Muscle of back (tissue), 11 donors: ENCODE results near the gene EXPH5. TPM values are rescaled to one million over a fixed set of nuclear protein-coding genes. Genes with fewer than 3 reads are reported as not detected.

Experiments used
- DNase-seq, 3 donors: peaks; one replicate each; pipeline versions ENCODE4 v3.0.0 to v3.0.0-alpha.2; 2013
- polyA plus RNA-seq, 10 donors: library from polyadenylated mRNA; unstranded; fragments of 120-200 nt; gene quantifications; one replicate each; pipeline ENCODE4 v1.2.1, GENCODE V29; 2013; ENCODE audit not compliant: insufficient read length in 10 of 10

The EXPH5 gene
- polyA plus RNA-seq, 10 donors = 0.28 to 2.6 (median 0.45) TPM

GRCh38 chr11:108522318-108522717 is 71.2 kb downstream of the EXPH5 start:
- DNase-seq = no peak

GRCh38 chr11:108518581-108518980 is 75.0 kb downstream of the EXPH5 start:
- DNase-seq = no peak

DNA sequence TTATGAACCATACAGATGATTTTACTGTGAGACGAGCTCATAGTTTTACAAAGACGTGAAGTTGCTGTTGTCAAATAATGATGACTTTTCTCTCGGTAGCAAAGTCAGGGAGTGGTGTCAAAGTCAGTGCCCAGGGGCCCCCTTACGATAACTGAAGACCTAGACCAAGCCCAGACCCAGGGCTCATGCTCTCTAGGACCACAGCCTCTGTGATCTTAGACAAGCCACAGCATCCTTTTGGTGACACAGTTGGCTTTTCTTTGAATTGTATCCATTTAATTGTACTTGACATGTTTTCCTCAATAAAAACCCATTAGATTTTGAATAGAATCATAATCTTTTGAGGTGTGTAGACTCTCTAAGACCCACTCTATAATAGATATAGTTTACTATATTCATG is 77.4 kb downstream of the EXPH5 start:
- DNase-seq = no peak

- DNase-seq = peak in 1 of 3 donors; percentile 17
Observed at GRCh38 chr11:108512708-108513107, 80.9 kb downstream of the EXPH5 start.

DNA sequence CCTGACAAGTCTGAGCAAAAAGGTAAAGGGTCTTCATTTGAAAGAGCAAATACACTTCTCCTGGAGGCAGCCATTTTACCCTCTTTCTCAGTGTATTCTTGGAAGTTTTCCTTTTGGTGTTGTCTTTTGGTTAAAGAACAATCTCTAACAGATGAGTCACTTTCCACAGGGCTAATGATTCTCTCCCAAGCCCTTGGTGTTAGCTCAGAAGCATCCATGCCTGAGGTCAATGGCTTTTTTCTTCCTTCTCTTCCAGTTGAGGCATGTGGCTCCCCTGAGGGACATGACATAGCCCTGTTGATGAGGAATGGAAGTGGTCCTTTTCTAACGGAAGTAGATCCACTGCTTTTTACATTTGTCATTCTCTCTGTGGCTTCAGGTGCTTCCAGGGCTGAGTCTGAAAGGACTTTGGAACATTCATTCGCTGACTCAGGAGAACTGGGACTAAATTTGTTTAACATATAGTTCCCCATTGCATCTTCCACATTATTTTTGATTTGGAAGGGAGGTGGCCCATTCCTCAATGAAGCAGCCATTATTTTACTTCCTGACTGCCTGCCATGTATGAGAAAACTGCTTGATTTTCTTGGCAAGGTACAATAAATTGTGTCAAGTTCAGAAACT is 81.6 kb downstream of the EXPH5 start:
- DNase-seq = peak in 1 of 3 donors; percentile 53

DNA sequence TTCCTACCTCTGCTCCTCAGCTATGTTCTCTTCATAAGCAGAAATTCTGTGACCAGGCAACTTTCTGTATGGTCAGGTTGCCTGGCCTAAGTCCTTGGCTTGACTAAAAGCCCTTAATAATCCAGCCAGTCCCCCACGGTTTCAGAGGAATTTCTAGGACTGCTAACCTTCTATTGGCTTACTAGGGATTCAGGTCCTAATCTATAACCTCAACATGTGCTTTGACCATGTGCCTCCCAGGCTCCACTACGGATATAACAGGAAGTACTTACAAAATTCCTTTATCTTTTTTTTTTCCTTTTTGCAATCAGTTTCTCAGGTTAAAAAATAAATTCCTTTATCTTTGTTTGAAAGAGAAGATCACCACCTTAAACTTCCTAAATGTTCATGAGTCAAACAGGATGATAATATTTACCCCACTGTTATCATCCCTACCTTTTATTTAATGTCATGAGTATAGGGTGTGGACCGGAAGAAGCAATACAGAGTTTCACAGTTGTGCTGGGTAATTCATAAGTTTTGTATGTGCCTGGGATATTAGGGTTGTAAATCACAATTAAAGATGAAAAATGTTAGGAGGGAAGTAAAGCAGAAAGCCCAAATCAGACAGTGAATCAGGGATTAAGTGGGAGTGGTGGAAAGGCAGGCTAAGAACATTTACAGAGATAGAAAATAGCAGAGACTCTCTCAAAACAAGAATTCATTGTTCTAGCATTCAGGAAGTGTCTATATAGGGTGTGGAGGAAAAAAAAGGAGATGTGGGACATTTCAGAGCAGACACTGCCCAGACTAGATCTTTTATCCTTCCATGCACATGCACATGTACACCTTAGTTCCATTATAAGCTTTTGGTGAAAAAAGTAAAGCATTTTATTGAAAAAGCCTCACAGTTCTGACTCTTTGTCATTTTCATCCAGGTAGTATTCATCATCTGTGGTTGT is 84.6 kb downstream of the EXPH5 start:
- DNase-seq = no peak

DNA sequence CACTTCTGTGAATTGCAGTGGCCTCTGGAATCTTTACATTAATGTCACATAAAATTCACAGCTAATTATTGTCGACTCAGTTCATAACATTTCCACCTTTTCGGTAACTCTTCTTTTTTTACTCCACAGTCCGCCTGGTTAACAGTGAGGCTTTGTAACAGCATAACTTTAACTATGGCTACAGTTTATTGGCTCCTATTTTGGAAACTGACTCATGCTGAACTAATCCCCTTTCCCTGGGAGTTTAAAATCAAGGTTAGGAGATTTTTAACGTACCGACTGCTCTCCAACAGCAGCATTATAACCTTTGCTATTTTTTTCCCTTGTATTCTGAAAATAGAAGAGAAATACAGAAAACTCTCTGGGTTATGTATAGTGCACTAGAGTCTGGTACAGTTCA is 92.2 kb downstream of the EXPH5 start:
- DNase-seq = peak in 1 of 3 donors; percentile 15

GRCh38 chr11:108500721-108501120 is 92.8 kb downstream of the EXPH5 start:
- DNase-seq = no peak

- no peak for DNase-seq
Observed at GRCh38 chr11:108500169-108500568, 93.4 kb downstream of the EXPH5 start.

DNA sequence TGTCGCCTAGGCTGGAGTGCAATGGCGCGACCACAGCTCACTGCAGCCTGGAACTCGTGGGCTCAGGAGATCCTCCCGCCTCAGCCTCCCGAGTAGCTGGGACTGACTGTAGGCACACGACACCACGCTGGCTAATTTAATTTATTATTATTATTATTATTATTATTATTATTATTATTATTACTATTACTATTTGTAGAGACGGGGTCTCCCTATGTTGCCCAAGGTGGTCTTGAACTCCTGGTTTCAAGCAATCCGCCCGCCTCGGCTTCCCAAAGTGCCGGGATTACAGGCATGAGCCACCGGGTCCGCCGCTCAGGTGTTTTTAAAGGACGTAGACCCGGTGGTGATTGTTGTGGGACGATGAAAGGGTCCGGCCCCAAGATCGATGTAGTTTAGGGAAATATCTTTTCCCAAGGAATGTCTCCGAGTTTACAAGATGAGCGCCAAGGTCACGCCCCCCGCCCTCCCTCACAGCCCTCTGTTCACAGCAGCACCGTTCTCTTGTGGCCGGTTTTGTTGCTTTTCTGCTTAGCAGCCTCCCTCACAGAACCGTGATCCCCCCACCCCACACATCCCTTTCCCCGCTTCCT is 94.7 kb downstream of the EXPH5 start:
- DNase-seq = peak in 1 of 3 donors; percentile 32

DNA sequence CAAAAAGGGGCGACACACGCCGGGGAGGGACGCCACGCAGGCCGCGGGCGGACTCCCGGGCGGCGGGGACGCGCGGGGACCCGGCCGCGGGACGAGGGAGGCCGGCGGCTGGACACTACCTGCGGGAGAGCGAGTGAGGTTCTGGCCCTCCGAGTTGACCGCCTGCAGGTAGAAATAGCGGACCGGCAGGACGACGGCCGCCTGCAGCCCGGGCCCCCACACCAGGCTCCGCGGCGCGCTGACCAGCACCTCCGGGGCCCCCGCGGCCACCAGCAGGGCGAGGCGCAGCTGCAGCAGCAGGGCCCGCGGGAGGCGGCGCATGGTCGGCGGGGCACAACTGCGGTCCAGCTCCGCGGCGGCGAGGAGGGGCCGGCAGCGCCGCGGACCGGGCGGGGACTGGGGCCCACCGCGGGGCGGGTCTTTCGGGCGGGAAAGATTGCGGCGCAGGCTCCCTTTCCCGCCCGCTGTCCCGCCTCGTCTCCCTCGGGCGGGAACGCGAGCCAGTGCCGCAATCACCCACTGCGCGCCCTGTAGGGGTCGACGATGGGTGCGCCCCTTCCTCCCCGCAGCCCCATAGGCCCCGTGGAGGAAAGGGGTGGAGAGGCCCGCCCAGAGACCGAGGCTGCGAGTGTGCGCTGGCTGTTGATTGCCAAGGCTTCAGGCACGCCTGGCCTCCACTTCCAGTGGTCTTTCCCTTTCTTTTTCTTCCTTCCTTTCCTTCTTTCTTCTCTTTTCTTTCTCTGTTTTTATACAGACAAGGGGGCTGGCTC is 95.3 kb downstream of the EXPH5 start, which contains the start of gene POGLUT3:
Gene POGLUT3 (minus strand): TSS at position 339 of the 770 bp plus-strand sequence. CDS start 18 bp downstream, at position 321.
- peak; percentile 57 to 91 (median 82) for DNase-seq

DNA sequence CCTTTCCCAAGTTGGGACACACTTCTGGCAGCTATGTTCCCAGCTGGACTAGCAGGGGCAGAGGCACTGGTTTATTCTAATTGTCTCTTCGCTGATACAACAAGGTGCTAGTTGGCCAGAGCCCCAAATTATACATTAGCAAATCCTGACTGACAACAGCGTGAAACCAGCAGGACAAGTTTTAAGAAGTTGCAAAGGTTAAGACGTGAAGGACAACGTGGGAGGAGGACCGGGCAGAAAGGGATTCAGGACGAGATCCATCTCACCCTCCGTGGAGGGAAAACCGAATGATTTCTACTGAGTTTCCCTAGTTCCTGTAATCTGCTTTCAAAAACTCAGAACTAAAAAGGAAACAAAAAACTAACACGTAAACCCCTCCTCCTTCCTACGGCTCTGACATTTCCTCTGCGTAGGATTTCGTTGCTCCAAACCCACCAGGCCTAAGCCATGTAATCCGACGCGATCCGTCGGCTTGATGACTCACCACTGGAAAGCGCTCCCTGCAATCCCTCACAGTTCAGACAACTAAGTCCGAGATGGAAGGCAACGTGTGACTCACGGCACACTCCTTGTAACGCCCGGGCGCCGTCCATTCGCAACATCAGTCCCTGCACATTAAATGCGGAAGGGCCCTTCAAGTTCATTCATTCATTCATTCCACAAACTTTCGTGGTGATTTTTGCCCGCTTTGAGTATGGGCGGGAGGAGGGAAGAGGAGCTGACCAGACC is 96.1 kb downstream of the EXPH5 start:
- DNase-seq = peak; percentile 95 to 98 (median 97)

GRCh38 chr11:108496643-108497256 is 96.8 kb downstream of the EXPH5 start:
- DNase-seq = peak in 2 of 3 donors; percentile 5 to 50

GRCh38 chr11:108495326-108495725 is 98.2 kb downstream of the EXPH5 start:
- DNase-seq = no peak

- DNase-seq = peak in 1 of 3 donors; percentile 3
Observed at GRCh38 chr11:108494182-108494581, 99.4 kb downstream of the EXPH5 start.

DNA sequence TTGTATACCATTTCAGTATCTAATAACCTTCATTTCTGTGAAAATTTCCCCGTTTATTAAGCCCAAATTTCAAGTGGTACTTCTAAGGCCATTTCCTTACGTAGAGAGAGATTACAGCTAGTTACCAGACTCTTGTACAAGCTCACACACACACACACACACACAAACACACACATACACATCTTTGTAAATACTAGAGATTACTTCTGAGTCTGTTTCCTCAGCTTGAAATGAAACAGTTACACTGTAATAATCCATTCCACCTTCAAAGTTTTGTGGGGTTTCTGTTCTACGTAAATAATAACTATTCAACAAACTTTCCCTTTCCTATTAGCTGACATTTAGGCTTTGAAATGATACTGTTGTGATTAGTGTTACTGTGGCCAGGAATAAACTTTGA is 101.6 kb downstream of the EXPH5 start:
- DNase-seq = no peak

GRCh38 chr11:108486828-108487227 is 106.7 kb downstream of the EXPH5 start:
- no peak for DNase-seq

DNA sequence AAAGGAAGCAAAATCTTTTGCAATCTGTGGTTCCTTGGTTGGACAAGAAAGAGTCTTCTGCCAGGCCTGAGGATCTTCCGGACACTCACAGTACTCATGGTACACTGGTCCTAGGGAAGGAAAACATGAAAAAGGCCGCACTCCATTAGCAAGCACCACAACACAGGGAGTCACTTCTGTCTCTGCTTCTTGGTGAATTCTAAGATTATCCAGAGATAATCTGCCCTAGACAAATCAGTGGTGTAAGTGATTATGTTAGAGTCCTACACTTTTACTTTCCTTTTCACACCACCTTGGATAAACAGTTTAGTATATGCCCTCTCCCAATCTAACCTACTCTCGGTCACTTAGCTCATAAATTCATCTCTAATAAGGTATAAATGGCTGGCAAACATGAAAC is 107.2 kb downstream of the EXPH5 start:
- DNase-seq = no peak

GRCh38 chr11:108483163-108483562 is 110.4 kb downstream of the EXPH5 start:
- no peak for DNase-seq

- no peak for DNase-seq
Observed at GRCh38 chr11:108474664-108475463, 118.7 kb downstream of the EXPH5 start.
